Measurements from ENCODE around the gene SH2D3C. TPM values are rescaled to one million over a fixed set of nuclear protein-coding genes. Genes with fewer than 3 reads are reported as not detected.

The SH2D3C gene
- total and polyA plus RNA-seq, 9 of the 15 experiments (the other 6 are each of a cell fraction or from before 2014, with no cell fraction given) = 0.03 to 1.2 (median 0.22) TPM; not detected in 1

DNA sequence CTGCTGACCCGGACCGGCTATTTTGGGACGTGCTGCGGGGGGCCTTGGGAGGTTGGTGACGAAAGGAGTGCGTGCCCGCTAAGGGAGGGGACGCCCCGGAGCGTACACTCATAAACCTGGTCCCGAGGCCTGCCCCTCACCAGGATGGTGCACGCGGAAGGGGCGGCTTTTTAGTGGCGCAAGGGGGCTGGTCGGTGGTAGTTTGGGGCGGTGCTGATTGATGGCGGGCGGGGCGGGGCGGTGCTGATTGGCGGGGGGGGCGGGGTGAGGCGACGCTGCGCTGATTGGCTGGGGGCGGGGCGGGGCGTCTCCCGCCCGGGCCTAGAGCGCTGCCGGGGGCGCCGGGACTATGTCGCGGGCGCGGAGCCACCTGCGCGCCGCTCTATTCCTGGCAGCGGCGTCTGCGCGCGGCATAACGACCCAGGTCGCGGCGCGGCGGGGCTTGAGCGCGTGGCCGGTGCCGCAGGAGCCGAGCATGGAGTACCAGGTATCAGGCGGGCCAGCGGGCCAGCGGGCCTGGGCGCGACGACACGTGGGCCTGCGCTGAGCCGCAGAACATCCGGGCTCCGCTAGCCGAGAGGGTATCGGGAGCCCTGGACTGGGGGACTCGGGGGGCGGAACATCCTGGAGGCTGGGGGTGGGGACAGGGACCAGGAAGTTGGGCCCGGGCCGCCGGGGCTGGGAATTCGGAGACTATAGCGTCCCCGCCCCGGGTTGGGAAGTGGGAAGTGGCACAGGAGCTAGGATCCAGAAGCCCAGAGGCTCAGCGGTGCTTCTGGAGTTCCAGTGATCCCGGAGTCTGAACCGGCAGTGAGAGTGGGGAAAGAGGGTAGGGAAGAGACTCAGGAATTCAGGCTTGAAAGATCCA, 24.3 kb upstream of the SH2D3C start, which contains the start of gene FPGS (continued):
- TF ChIP-seq THRAP3 (IDR thresholded peaks at IDR 0.05; ENCODE audit: borderline replicate concordance) (no peak), PHB2 (IDR thresholded peaks at IDR 0.05; ENCODE audit: low read depth) (peak; percentile 4; the same call in 1 of the 2 replicates), SMAD4 (CRISPR knock-in tag; conservative IDR thresholded peaks at IDR 0.05) (peak; percentile 71; the same call in 1 of the 2 replicates), CREB1 (IDR thresholded peaks at IDR 0.05) (peak; percentile 65; the same call in 1 of the 2 replicates), CREB1 (CRISPR knock-in tag; IDR thresholded peaks at IDR 0.05) (peak; percentile 32; the same call in 1 of the 2 replicates), NCOA1 (IDR thresholded peaks at IDR 0.05; ENCODE audit: low read depth) (peak; percentile 14; the same call in 1 of the 2 replicates), FOXK1 (CRISPR knock-in tag; IDR thresholded peaks at IDR 0.05; ENCODE audit: borderline replicate concordance) (no peak), ATF1 (CRISPR knock-in tag; IDR thresholded peaks at IDR 0.05) (no peak), ATF1 (tag; IDR thresholded peaks at IDR 0.05) (peak; percentile 25), HDGF (IDR thresholded peaks at IDR 0.05) (no peak), YY1 (IDR thresholded peaks at IDR 0.05; ENCODE audit: borderline replicate concordance in 1 of 3, control insufficient read depth in 1 of 3, extremely low read depth in 1 of 3, insufficient read depth in 3 of 3, insufficient read length in 1 of 3, insufficient replicate concordance in 2 of 3, low read depth in 1 of 3, low read length in 2 of 3) (peak in 2 of 3 experiments; percentile 6 to 43), TOE1 (IDR thresholded peaks at IDR 0.05; ENCODE audit: borderline replicate concordance) (no peak), TOE1 (CRISPR knock-in tag; IDR thresholded peaks at IDR 0.05; ENCODE audit: borderline replicate concordance, low read depth) (no peak), ZNF217 (CRISPR knock-in tag; IDR thresholded peaks at IDR 0.05) (no peak)
- TF ChIP-seq, protein P1, sequence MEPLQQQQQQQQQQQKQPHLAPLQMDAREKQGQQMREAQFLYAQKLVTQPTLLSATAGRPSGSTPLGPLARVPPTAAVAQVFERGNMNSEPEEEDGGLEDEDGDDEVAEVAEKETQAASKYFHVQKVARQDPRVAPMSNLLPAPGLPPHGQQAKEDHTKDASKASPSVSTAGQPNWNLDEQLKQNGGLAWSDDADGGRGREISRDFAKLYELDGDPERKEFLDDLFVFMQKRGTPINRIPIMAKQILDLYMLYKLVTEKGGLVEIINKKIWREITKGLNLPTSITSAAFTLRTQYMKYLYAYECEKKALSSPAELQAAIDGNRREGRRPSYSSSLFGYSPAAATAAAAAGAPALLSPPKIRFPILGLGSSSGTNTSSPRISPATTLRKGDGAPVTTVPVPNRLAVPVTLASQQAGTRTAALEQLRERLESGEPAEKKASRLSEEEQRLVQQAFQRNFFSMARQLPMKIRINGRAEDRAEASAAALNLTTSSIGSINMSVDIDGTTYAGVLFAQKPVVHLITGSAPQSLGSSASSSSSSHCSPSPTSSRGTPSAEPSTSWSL (CRISPR knock-in tag; IDR thresholded peaks at IDR 0.05; ENCODE audit: borderline replicate concordance) = no peak
- TF ChIP-seq, protein P2, sequence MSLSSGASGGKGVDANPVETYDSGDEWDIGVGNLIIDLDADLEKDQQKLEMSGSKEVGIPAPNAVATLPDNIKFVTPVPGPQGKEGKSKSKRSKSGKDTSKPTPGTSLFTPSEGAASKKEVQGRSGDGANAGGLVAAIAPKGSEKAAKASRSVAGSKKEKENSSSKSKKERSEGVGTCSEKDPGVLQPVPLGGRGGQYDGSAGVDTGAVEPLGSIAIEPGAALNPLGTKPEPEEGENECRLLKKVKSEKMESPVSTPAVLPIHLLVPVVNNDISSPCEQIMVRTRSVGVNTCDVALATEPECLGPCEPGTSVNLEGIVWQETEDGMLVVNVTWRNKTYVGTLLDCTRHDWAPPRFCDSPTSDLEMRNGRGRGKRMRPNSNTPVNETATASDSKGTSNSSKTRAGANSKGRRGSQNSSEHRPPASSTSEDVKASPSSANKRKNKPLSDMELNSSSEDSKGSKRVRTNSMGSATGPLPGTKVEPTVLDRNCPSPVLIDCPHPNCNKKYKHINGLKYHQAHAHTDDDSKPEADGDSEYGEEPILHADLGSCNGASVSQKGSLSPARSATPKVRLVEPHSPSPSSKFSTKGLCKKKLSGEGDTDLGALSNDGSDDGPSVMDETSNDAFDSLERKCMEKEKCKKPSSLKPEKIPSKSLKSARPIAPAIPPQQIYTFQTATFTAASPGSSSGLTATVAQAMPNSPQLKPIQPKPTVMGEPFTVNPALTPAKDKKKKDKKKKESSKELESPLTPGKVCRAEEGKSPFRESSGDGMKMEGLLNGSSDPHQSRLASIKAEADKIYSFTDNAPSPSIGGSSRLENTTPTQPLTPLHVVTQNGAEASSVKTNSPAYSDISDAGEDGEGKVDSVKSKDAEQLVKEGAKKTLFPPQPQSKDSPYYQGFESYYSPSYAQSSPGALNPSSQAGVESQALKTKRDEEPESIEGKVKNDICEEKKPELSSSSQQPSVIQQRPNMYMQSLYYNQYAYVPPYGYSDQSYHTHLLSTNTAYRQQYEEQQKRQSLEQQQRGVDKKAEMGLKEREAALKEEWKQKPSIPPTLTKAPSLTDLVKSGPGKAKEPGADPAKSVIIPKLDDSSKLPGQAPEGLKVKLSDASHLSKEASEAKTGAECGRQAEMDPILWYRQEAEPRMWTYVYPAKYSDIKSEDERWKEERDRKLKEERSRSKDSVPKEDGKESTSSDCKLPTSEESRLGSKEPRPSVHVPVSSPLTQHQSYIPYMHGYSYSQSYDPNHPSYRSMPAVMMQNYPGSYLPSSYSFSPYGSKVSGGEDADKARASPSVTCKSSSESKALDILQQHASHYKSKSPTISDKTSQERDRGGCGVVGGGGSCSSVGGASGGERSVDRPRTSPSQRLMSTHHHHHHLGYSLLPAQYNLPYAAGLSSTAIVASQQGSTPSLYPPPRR (CRISPR knock-in tag; IDR thresholded peaks at IDR 0.05; ENCODE audit: borderline replicate concordance) = no peak
- TF ChIP-seq, protein P3, sequence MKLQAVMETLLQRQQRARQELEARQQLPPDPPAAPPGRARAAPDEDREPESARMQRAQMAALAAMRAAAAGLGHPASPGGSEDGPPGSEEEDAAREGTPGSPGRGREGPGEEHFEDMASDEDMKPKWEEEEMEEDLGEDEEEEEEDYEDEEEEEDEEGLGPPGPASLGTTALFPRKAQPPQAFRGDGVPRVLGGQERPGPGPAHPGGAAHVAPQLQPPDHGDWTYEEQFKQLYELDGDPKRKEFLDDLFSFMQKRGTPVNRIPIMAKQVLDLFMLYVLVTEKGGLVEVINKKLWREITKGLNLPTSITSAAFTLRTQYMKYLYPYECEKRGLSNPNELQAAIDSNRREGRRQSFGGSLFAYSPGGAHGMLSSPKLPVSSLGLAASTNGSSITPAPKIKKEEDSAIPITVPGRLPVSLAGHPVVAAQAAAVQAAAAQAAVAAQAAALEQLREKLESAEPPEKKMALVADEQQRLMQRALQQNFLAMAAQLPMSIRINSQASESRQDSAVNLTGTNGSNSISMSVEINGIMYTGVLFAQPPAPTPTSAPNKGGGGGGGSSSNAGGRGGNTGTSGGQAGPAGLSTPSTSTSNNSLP (IDR thresholded peaks at IDR 0.05; ENCODE audit: borderline replicate concordance, low read depth, low read length) = no peak

Data from K562 (cell line).